H9 (cell line): ENCODE results near the gene DCAF15. TPM values are rescaled to one million over a fixed set of nuclear protein-coding genes. Genes with fewer than 3 reads are reported as not detected.

Experiments used
- DNase-seq: peaks from one replicate; pipeline ENCODE4 v3.0.0-alpha.2; 2017
- H2AFZ ChIP-seq: one replicate; pipeline ENCODE4 v1.6.1; 2013; ENCODE audit warnings: mild to moderate bottlenecking, low read length, control low read depth, moderate library complexity
- H2AK5ac ChIP-seq: 2 replicates; pipeline ENCODE4 v1.6.1; 2013; ENCODE audit warnings: low read length, control low read depth, mixed read lengths; ENCODE audit not compliant: insufficient read length
- H2BK120ac ChIP-seq: one replicate; pipeline ENCODE4 v1.6.1; 2013; ENCODE audit warnings: low read depth, mild to moderate bottlenecking, low read length, control low read depth, inconsistent platforms; ENCODE audit not compliant: poor library complexity, severe bottlenecking
- H2BK12ac ChIP-seq: 2 replicates; pipeline ENCODE4 v1.6.1; 2013; ENCODE audit warnings: low read length, control low read depth, mixed read lengths, low read depth; ENCODE audit not compliant: insufficient read length
- H2BK15ac ChIP-seq: 2 replicates; pipeline ENCODE4 v1.6.1; 2013; ENCODE audit warnings: low read depth, low read length, control low read depth
- H2BK20ac ChIP-seq: one replicate; pipeline ENCODE4 v1.6.1; 2013; ENCODE audit warnings: low read depth, mild to moderate bottlenecking, low read length, control low read depth, inconsistent platforms; ENCODE audit not compliant: poor library complexity, severe bottlenecking
- H2BK5ac ChIP-seq: 2 replicates; pipeline ENCODE4 v1.6.1; 2013; ENCODE audit warnings: low read length, control low read depth, mixed read lengths; ENCODE audit not compliant: insufficient read length
- H3K14ac ChIP-seq: 2 replicates; pipeline ENCODE4 v1.6.1; 2013; ENCODE audit warnings: low read length, control low read depth; ENCODE audit not compliant: insufficient read depth
- H3K18ac ChIP-seq: 2 replicates; pipeline ENCODE4 v1.6.1; 2013; ENCODE audit warnings: low read depth, mild to moderate bottlenecking, mixed read lengths, low read length, control low read depth; ENCODE audit not compliant: insufficient read length
- H3K23ac ChIP-seq: 2 replicates; pipeline ENCODE4 v1.6.1; 2013; ENCODE audit warnings: low read length, control low read depth, mixed read lengths, low read depth; ENCODE audit not compliant: insufficient read length
- H3K23me2 ChIP-seq: 2 replicates; pipeline ENCODE4 v1.6.1; 2013; ENCODE audit warnings: low read depth, mild to moderate bottlenecking, mixed read lengths, low read length, control low read depth; ENCODE audit not compliant: insufficient read length, poor library complexity, severe bottlenecking
- H3K27ac ChIP-seq: 2 replicates; pipeline ENCODE4 v1.5.1; 2013; ENCODE audit warnings: low read length, control low read depth, mixed read lengths, low read depth; ENCODE audit not compliant: insufficient read length
- H3K27me3 ChIP-seq: 2 replicates; pipeline ENCODE4 v1.6.1; 2013; ENCODE audit warnings: low read length, control low read depth, inconsistent platforms; ENCODE audit not compliant: insufficient read depth
- H3K4ac ChIP-seq: 2 replicates; pipeline ENCODE4 v1.6.1; 2013; ENCODE audit warnings: low read depth, mild to moderate bottlenecking, control low read depth, inconsistent platforms, low read length, moderate library complexity
- H3K4me1 ChIP-seq: 2 replicates; pipeline ENCODE4 v1.6.1; 2013; ENCODE audit warnings: low read length, control low read depth, inconsistent platforms; ENCODE audit not compliant: insufficient read depth
- H3K4me2 ChIP-seq: 2 replicates; pipeline ENCODE4 v1.6.1; 2013; ENCODE audit warnings: low read length, control low read depth, mixed read lengths; ENCODE audit not compliant: insufficient read length, insufficient read depth
- H3K56ac ChIP-seq: 2 replicates; pipeline ENCODE4 v1.6.1; 2013; ENCODE audit warnings: low read depth, mild to moderate bottlenecking, mixed read lengths, low read length, control low read depth; ENCODE audit not compliant: insufficient read length
- H3K79me1 ChIP-seq: 2 replicates; pipeline ENCODE4 v1.6.1; 2013; ENCODE audit warnings: low read depth, mild to moderate bottlenecking, moderate library complexity, low read length, control low read depth, inconsistent platforms; ENCODE audit not compliant: insufficient read depth, poor library complexity, severe bottlenecking
- H3K79me2 ChIP-seq: 2 replicates; pipeline ENCODE4 v1.6.1; 2013; ENCODE audit warnings: low read length, control low read depth, inconsistent platforms; ENCODE audit not compliant: insufficient read depth
- H3K9ac ChIP-seq: 2 replicates; pipeline ENCODE4 v1.6.1; 2013; ENCODE audit warnings: low read length, control low read depth, mixed read lengths; ENCODE audit not compliant: insufficient read length; ENCODE audit errors: extremely low read depth
- H3K9me3 ChIP-seq: one replicate; pipeline ENCODE4 v1.6.1; 2013; ENCODE audit warnings: low read depth, low read length, inconsistent platforms; ENCODE audit not compliant: control insufficient read depth
- H3T11ph ChIP-seq: one replicate; pipeline ENCODE4 v1.6.1; 2013; ENCODE audit warnings: mild to moderate bottlenecking, low read length, control low read depth, inconsistent platforms
- H4K20me1 ChIP-seq: one replicate; pipeline ENCODE4 v1.6.1; 2013; ENCODE audit not compliant: control insufficient read depth, insufficient read length, insufficient read depth
- H4K5ac ChIP-seq: 2 replicates; pipeline ENCODE4 v1.6.1; 2013; ENCODE audit warnings: low read depth, mild to moderate bottlenecking, mixed read lengths, low read length, control low read depth; ENCODE audit not compliant: insufficient read length
- H4K8ac ChIP-seq: replicated peaks from 2 replicates; pipeline ENCODE4 v1.6.1; 2013; ENCODE audit warnings: low read length, control low read depth, mixed read lengths, low read depth; ENCODE audit not compliant: insufficient read length
- H4K91ac ChIP-seq: 2 replicates; pipeline ENCODE4 v1.6.1; 2013; ENCODE audit warnings: low read depth, mild to moderate bottlenecking, moderate library complexity, mixed read lengths, low read length, control low read depth; ENCODE audit not compliant: insufficient read length
- H3K27ac Mint-ChIP-seq, 3 experiments: 2 replicates in 2 of 3; 3 replicates in 1 of 3; pipeline ENCODE4 v1.8.0; 2020 to 2021; ENCODE audit warnings: mixed read lengths in 3 of 3, mild to moderate bottlenecking in 1 of 3, moderate library complexity in 1 of 3
- H3K27me3 Mint-ChIP-seq: 2 replicates; pipeline ENCODE4 v1.8.0; 2021; ENCODE audit warnings: low read depth, mild to moderate bottlenecking, moderate library complexity, mixed read lengths
- H3K36me3 Mint-ChIP-seq, 3 experiments: 2 replicates in 2 of 3; 3 replicates in 1 of 3; pipeline ENCODE4 v1.8.0; 2020 to 2021; ENCODE audit warnings: low read depth in 3 of 3, mixed read lengths in 3 of 3; ENCODE audit not compliant: insufficient read depth in 1 of 3
- H3K4me1 Mint-ChIP-seq, 2 experiments: 2 replicates each; pipeline ENCODE4 v1.8.0; 2020; ENCODE audit warnings: mixed read lengths in 2 of 2
- H3K4me3 Mint-ChIP-seq, 2 experiments: 2 replicates in 1 of 2; 3 replicates in 1 of 2; pipeline ENCODE4 v1.8.0; 2020 to 2021; ENCODE audit warnings: mild to moderate bottlenecking in 2 of 2, mixed read lengths in 2 of 2, moderate library complexity in 1 of 2
- H3K9me3 Mint-ChIP-seq, 2 experiments: 2 replicates in 1 of 2; 3 replicates in 1 of 2; pipeline ENCODE4 v1.8.0; 2020; ENCODE audit warnings: mild to moderate bottlenecking in 2 of 2, mixed read lengths in 2 of 2, moderate library complexity in 1 of 2
- WGBS: extraction: QIAGEN DNeasy Blood & Tissue Kit; methylation state at CpG from one replicate; pipeline ENCODE4 v1.1.7; 2013; ENCODE audit warnings: missing lambda C conversion rate, low lambda C conversion rate, mixed read lengths; ENCODE audit not compliant: insufficient read length; ENCODE audit errors: extremely low coverage; 5-methylcytosine and 5-hydroxymethylcytosine counted together
- total RNA-seq: library from RNA; stranded (reverse); gene quantifications from 2 replicates; pipeline ENCODE4 v1.2.1, GENCODE V29; 2021
- TF ChIP-seq, protein P1 (sequence below): fragments of 200-600 bp; sonication (generic); conservative IDR thresholded peaks from 3 replicates; pipeline ENCODE4 v1.8.0; 2021; ENCODE audit warnings: antibody characterized with exemption, mild to moderate bottlenecking

The DCAF15 gene
- total RNA-seq, 1 experiment from 2014 or later, result 82.5 TPM

DNA sequence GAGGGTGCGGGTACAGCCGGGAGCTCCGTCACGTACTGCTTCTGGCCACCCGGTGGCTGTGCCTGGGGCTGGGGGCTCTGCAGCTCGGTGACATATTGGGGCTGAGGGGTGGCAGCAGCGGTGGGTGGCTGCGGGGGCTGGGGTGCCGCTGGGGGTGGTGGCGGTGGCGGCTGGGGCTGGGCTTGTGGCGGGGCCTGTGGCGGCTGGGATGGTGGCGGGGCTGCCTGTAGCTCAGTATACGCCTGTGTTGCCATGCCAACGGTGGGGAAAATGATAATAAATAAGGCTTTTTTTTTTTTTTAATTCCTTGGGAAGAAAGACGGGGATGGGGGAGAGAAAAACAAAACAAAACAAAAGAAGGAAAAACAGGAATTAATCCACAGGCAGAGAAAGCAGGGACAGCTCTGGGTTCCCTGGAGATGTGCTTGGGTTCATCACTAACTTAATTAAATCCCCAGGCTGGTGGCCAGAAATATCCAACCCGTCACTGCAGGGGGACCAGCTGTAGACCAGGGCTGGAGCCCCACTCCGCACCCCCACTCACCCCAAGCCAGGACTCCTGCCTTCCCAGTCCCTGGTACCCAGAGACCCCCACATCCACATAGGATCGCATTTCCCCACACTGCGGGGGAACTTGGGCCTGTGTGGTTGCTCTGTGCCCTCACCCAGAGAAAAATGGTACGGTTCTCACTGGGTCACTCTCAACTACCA is 41.4 kb downstream of the DCAF15 start:
- no peak overlapping the region for H2BK5ac ChIP-seq
- H3K36me3 Mint-ChIP-seq, result peaks cover 2 to 39% (median 17%) of the 10 kb centered on the region in 3 experiments; a peak in 6 of 7 replicates

More for the DNA sequence above, 41.4 kb downstream of the DCAF15 start:
- DNase-seq, result no peak
- H3K27ac Mint-ChIP-seq, result peak overlapping the region in 1 of 3 experiments; percentile 67; a peak in 1 of 7 replicates
- Histone ChIP-seq H4K5ac (no peak overlapping the region), H3K27ac (no peak overlapping the region), H3K4me2 (no peak overlapping the region), H2BK15ac (no peak overlapping the region), H2AFZ (no peak overlapping the region), H3K4ac (no peak overlapping the region), H4K91ac (no peak overlapping the region), H2BK12ac (no peak overlapping the region), H3K9ac (no peak overlapping the region), H3K4me1 (no peaks in the 10 kb centered on the region; the same call in 1 of the 2 replicates), H3K79me2 (no peaks in the 10 kb centered on the region), H3K23ac (no peak overlapping the region), H3K56ac (no peak overlapping the region), H4K8ac (no peak overlapping the region), H4K20me1 (no peaks in the 10 kb centered on the region), H2BK120ac (no peak overlapping the region), H3T11ph (no peak overlapping the region), H3K23me2 (no peaks in the 10 kb centered on the region), H3K79me1 (no peaks in the 10 kb centered on the region), H2AK5ac (no peak overlapping the region), H2BK20ac (no peak overlapping the region), H3K9me3 (no peaks in the 10 kb centered on the region), H3K27me3 (no peaks in the 10 kb centered on the region), H3K14ac (peak overlapping the region; percentile 12; the same call in 1 of the 2 replicates), H3K18ac (no peak overlapping the region)
- WGBS, result no CpG with 5 or more reads among the region's 22 CpGs
- TF ChIP-seq, protein P1, sequence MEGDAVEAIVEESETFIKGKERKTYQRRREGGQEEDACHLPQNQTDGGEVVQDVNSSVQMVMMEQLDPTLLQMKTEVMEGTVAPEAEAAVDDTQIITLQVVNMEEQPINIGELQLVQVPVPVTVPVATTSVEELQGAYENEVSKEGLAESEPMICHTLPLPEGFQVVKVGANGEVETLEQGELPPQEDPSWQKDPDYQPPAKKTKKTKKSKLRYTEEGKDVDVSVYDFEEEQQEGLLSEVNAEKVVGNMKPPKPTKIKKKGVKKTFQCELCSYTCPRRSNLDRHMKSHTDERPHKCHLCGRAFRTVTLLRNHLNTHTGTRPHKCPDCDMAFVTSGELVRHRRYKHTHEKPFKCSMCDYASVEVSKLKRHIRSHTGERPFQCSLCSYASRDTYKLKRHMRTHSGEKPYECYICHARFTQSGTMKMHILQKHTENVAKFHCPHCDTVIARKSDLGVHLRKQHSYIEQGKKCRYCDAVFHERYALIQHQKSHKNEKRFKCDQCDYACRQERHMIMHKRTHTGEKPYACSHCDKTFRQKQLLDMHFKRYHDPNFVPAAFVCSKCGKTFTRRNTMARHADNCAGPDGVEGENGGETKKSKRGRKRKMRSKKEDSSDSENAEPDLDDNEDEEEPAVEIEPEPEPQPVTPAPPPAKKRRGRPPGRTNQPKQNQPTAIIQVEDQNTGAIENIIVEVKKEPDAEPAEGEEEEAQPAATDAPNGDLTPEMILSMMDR, result no peak
- H3K4me1 Mint-ChIP-seq, result peaks cover 13 to 16% of the 10 kb centered on the region in 2 experiments
- peaks cover 1% of the 10 kb centered on the region in 2 experiments; a peak in 2 of 5 replicates for H3K9me3 Mint-ChIP-seq
- H3K27me3 Mint-ChIP-seq, result no peaks in the 10 kb centered on the region
- no peak overlapping the region; a peak in 1 of 5 replicates for H3K4me3 Mint-ChIP-seq
